GM12892 (cell line): ENCODE results near the gene WSCD1.

Experiments
- POLR2A ChIP-seq: IDR thresholded peaks from 2 replicates; pipeline ENCODE4 v1.6.1; 2011; ENCODE audit warnings: low read depth, low read length, control low read depth
- POLR2AphosphoS5 ChIP-seq: IDR thresholded peaks from 2 replicates; pipeline ENCODE4 v1.6.1; 2011; ENCODE audit warnings: low read depth, low read length, control low read depth

GRCh38 chr17:6100146-6100545 lies 30.0 kb downstream of the WSCD1 start:
- no peak for TF ChIP-seq POLR2A
- TF ChIP-seq POLR2AphosphoS5, result no peak
